Loucy (cell line): ENCODE measurements around the gene WNK1.

Experiments used
- CTCF ChIP-seq: fragments of 200-600 bp; sonication (generic); conservative IDR thresholded peaks from 2 replicates; pipeline ENCODE4 v1.5.1; 2014; ENCODE audit warnings: mild to moderate bottlenecking, antibody characterized with exemption, low read length
- EZH2phosphoT487 ChIP-seq: fragments of 200-600 bp; IDR thresholded peaks from 2 replicates; pipeline ENCODE4 v1.6.1; 2018; ENCODE audit warnings: antibody characterized with exemption, mild to moderate bottlenecking, moderate library complexity, borderline replicate concordance

GRCh38 chr12:718756-719102 is 33.6 kb upstream of the WNK1 start:
- TF ChIP-seq EZH2phosphoT487 (no peak), CTCF (no peak)
